ENCODE measurements around the gene ELL2. TPM values are rescaled to one million over a fixed set of nuclear protein-coding genes. Genes with fewer than 3 reads are reported as not detected.

ELL2 gene
- total and polyA plus RNA-seq, 2 of the 13 experiments (the other 11 are each of a cell fraction or from before 2014, with no cell fraction given), result 78.9 to 97.1 TPM

GRCh38 chr5:95966005-95966404, 4.4 kb upstream of the ELL2 start (continued):
- no peak for TF ChIP-seq ZNF577 (CRISPR knock-in tag; IDR thresholded peaks at IDR 0.05; ENCODE audit: borderline replicate concordance, low read depth)
- no peak for TF ChIP-seq HMGA1 (CRISPR knock-in tag; conservative IDR thresholded peaks at IDR 0.05)
- TF ChIP-seq THRA (CRISPR knock-in tag; IDR thresholded peaks at IDR 0.05; ENCODE audit: borderline replicate concordance), result no peak; the same call in 1 of the 2 replicates
- TF ChIP-seq MBNL3 (CRISPR knock-in tag; conservative IDR thresholded peaks at IDR 0.05), result no peak
- TF ChIP-seq ZBTB20 (CRISPR knock-in tag; IDR thresholded peaks at IDR 0.05; ENCODE audit: borderline replicate concordance, low read depth), result peak; percentile 71; the same call in 1 of the 2 replicates
- no peak for TF ChIP-seq ZNF672 (CRISPR knock-in tag; IDR thresholded peaks at IDR 0.05)
- no peak; the same call in 1 of the 2 replicates for TF ChIP-seq FOXO1 (CRISPR knock-in tag; IDR thresholded peaks at IDR 0.05)
- TF ChIP-seq ZNF841 (CRISPR knock-in tag; IDR thresholded peaks at IDR 0.05; ENCODE audit: borderline replicate concordance), result no peak
- TF ChIP-seq ELF4 (CRISPR knock-in tag; IDR thresholded peaks at IDR 0.05; ENCODE audit: borderline replicate concordance), result 0 out of 2 replicates have a peak, but pooled peaks have one; percentile 54
- TF ChIP-seq ATF3 (CRISPR knock-in tag; IDR thresholded peaks at IDR 0.05), result no peak
- TF ChIP-seq TCF7 (IDR thresholded peaks at IDR 0.05; ENCODE audit: low read depth), result peak; percentile 80
- TF ChIP-seq ATAD3A (CRISPR knock-in tag; IDR thresholded peaks at IDR 0.05), result no peak
- no peak for TF ChIP-seq ZBTB10 (CRISPR knock-in tag; IDR thresholded peaks at IDR 0.05; ENCODE audit: borderline replicate concordance)
- no peak for TF ChIP-seq THYN1 (CRISPR knock-in tag; IDR thresholded peaks at IDR 0.05; ENCODE audit: borderline replicate concordance, low read depth)
- TF ChIP-seq ZNF253 (CRISPR knock-in tag; IDR thresholded peaks at IDR 0.05; ENCODE audit: borderline replicate concordance), result no peak
- TF ChIP-seq MAFG (CRISPR knock-in tag; IDR thresholded peaks at IDR 0.05), result no peak
- TF ChIP-seq POLR2AphosphoS5 (IDR thresholded peaks at IDR 0.05; ENCODE audit: low read depth, low read length), result no peak
- no peak for TF ChIP-seq YEATS2 (CRISPR knock-in tag; IDR thresholded peaks at IDR 0.05; ENCODE audit: borderline replicate concordance)
- no peak for TF ChIP-seq ZNF749 (CRISPR knock-in tag; IDR thresholded peaks at IDR 0.05; ENCODE audit: borderline replicate concordance)
- no peak for TF ChIP-seq SATB2 (CRISPR knock-in tag; IDR thresholded peaks at IDR 0.05)
- TF ChIP-seq ZNF605 (CRISPR knock-in tag; IDR thresholded peaks at IDR 0.05), result no peak
- TF ChIP-seq HBP1 (CRISPR knock-in tag; IDR thresholded peaks at IDR 0.05; ENCODE audit: low read depth), result no peak
- TF ChIP-seq CHD4 (IDR thresholded peaks at IDR 0.05; ENCODE audit: borderline replicate concordance, low read length), result no peak
- TF ChIP-seq KDM6A (CRISPR knock-in tag; IDR thresholded peaks at IDR 0.05; ENCODE audit: low read depth), result peak; percentile 51; the same call in 1 of the 2 replicates
- TF ChIP-seq SSRP1 (CRISPR knock-in tag; IDR thresholded peaks at IDR 0.05), result no peak
- TF ChIP-seq DPF2 (CRISPR knock-in tag; IDR thresholded peaks at IDR 0.05; ENCODE audit: borderline replicate concordance, low read depth), result peak; percentile 74

Measured in HepG2 (cell line).